Measurements from ENCODE around the gene CAVIN4.
A peak's percentile ranks its signal among the peaks of the same experiment; 100 is the strongest.

The CAVIN4 gene

GRCh38 chr9:100589582-100589981, 11.7 kb downstream of the CAVIN4 start:
- DNase-seq (ENCODE audit: insufficient read length, low spot score) (no peak), FAIRE-seq (no peak)

GRCh38 chr9:100590481-100590880, 12.6 kb downstream of the CAVIN4 start:
- DNase-seq (ENCODE audit: insufficient read length, low spot score), result no peak

GRCh38 chr9:100591139-100591538, 13.3 kb downstream of the CAVIN4 start:
- DNase-seq (ENCODE audit: insufficient read length, low spot score) (no peak), FAIRE-seq (no peak)

More at GRCh38 chr9:100590481-100590880, 12.6 kb downstream of the CAVIN4 start:
- FAIRE-seq, result no peak

GRCh38 chr9:100591639-100592412, 13.9 kb downstream of the CAVIN4 start:
- DNase-seq (ENCODE audit: insufficient read length, low spot score), result no peak
- no peak for FAIRE-seq

- FAIRE-seq (no peak), DNase-seq (ENCODE audit: insufficient read length, low spot score) (peak; percentile 38)
Observed at GRCh38 chr9:100595391-100596199, 17.7 kb downstream of the CAVIN4 start.

- DNase-seq (ENCODE audit: insufficient read length, low spot score), result no peak
- FAIRE-seq, result no peak
Observed at GRCh38 chr9:100597236-100597635, 19.4 kb downstream of the CAVIN4 start.

GRCh38 chr9:100598641-100599145, 20.8 kb downstream of the CAVIN4 start:
- FAIRE-seq (no peak), DNase-seq (ENCODE audit: insufficient read length, low spot score) (peak; percentile 75)

- DNase-seq (ENCODE audit: insufficient read length, low spot score), result no peak
Observed at GRCh38 chr9:100600521-100601079, 22.7 kb downstream of the CAVIN4 start.

GRCh38 chr9:100601216-100601615, 23.3 kb downstream of the CAVIN4 start:
- DNase-seq (ENCODE audit: insufficient read length, low spot score) (peak; percentile 27), FAIRE-seq (no peak)

More at GRCh38 chr9:100600521-100601079, 22.7 kb downstream of the CAVIN4 start:
- no peak for FAIRE-seq

GRCh38 chr9:100602342-100602801, 24.5 kb downstream of the CAVIN4 start:
- DNase-seq (ENCODE audit: insufficient read length, low spot score), result peak; percentile 20
- no peak for FAIRE-seq

GRCh38 chr9:100605405-100605804, 27.5 kb downstream of the CAVIN4 start:
- DNase-seq (ENCODE audit: insufficient read length, low spot score), result no peak
- no peak for FAIRE-seq

GRCh38 chr9:100619194-100619593, 41.3 kb downstream of the CAVIN4 start:
- FAIRE-seq (no peak), DNase-seq (ENCODE audit: insufficient read length, low spot score) (no peak)

- DNase-seq (ENCODE audit: insufficient read length, low spot score), result no peak
- no peak for FAIRE-seq
Observed at GRCh38 chr9:100619665-100620064, 41.8 kb downstream of the CAVIN4 start.

- DNase-seq (ENCODE audit: insufficient read length, low spot score) (no peak), FAIRE-seq (no peak)
Observed at GRCh38 chr9:100623969-100624368, 46.1 kb downstream of the CAVIN4 start.

- no peak for FAIRE-seq
Observed at GRCh38 chr9:100626949-100627348, 49.1 kb downstream of the CAVIN4 start.

GRCh38 chr9:100637787-100638186, 59.9 kb downstream of the CAVIN4 start:
- DNase-seq (ENCODE audit: insufficient read length, low spot score) (no peak), FAIRE-seq (no peak)

More at GRCh38 chr9:100626949-100627348, 49.1 kb downstream of the CAVIN4 start:
- DNase-seq (ENCODE audit: insufficient read length, low spot score), result no peak

All from HTR-8/SVneo (cell line).